Kidney (tissue), 14 donors: ENCODE data around the gene SLFN13. TPM values are rescaled to one million over a fixed set of nuclear protein-coding genes. Genes with fewer than 3 reads are reported as not detected.
A peak's percentile ranks its signal among the peaks of the same experiment; 100 is the strongest.

Experiments
- DNase-seq, 5 donors: peaks; one replicate each; pipeline ENCODE4 v3.0.0-alpha.2; 2013 to 2020
- FAIRE-seq: peaks from 2 replicates; lab custom pipeline; 2012; peaks lifted over from hg19 to GRCh38; lab: Jason Lieb, UNC
- H3K27ac ChIP-seq, 2 donors: one replicate each; pipeline ENCODE4 v1.7.0; 2013; ENCODE audit warnings: low read depth in 2 of 2, low read length in 2 of 2, inconsistent platforms in 1 of 2
- H3K27me3 ChIP-seq: one replicate; pipeline ENCODE4 v1.7.1; 2013; ENCODE audit warnings: low read length, inconsistent platforms; ENCODE audit not compliant: control insufficient read depth, insufficient read depth
- H3K36me3 ChIP-seq, 3 donors: one replicate each; pipeline versions ENCODE4 v1.7.0 to v1.7.1; 2013; ENCODE audit warnings: low read length in 3 of 3, control low read depth in 1 of 3, inconsistent platforms in 1 of 3; ENCODE audit not compliant: insufficient read depth in 3 of 3, control insufficient read depth in 2 of 3
- H3K4me1 ChIP-seq, 3 donors: one replicate each; pipeline versions ENCODE4 v1.7.0 to v1.7.1; 2013; ENCODE audit warnings: low read length in 3 of 3, inconsistent platforms in 1 of 3, low read depth in 1 of 3; ENCODE audit not compliant: control insufficient read depth in 2 of 3, insufficient read depth in 2 of 3
- H3K4me3 ChIP-seq, 3 donors: one replicate each; pipeline versions ENCODE4 v1.7.0 to v1.8.1; 2013; ENCODE audit warnings: low read length in 3 of 3, control low read depth in 1 of 3, inconsistent platforms in 1 of 3
- H3K9ac ChIP-seq, 3 donors: one replicate each; pipeline versions ENCODE4 v1.7.0 to v1.7.1; 2013; ENCODE audit warnings: low read length in 3 of 3, control low read depth in 1 of 3, inconsistent platforms in 1 of 3
- H3K9me3 ChIP-seq, 3 donors: one replicate each; pipeline versions ENCODE4 v1.7.0 to v1.7.1; 2013; ENCODE audit warnings: low read length in 3 of 3, control low read depth in 1 of 3, inconsistent platforms in 1 of 3; ENCODE audit not compliant: control insufficient read depth in 2 of 3, insufficient read depth in 1 of 3
- intact Hi-C: fragments of 100-400 bp; cut with DNase I; formaldehyde crosslinking; loops from one replicate; pipeline ENCODE4 v1.11.1; 2022
- polyA plus RNA-seq: library from polyadenylated mRNA; stranded (reverse); fragments of 350-450 nt; fragmentation: Illumina TruSeq; extraction: RNeasy Lipid Tissue Mini Kit (QIAGEN cat#74804); gene quantifications from one replicate; pipeline ENCODE4 v1.2.3, GENCODE V29; 2014; ENCODE audit warnings: low read depth, low replicate concordance; ENCODE audit not compliant: insufficient read depth
- total RNA-seq: library from RNA; stranded (reverse); fragmentation: NEBNext Ultra II Directional; extraction: Animal tissue kit (Norgen Biotek cat#: 25700); gene quantifications from one replicate; pipeline ENCODE4 v1.2.1, GENCODE V29; 2021
- TF ChIP-seq, protein P1 (sequence below): IDR thresholded peaks from 3 replicates; pipeline ENCODE4 v1.5.1; 2012; ENCODE audit warnings: mild to moderate bottlenecking, moderate library complexity, borderline replicate concordance; ENCODE audit not compliant: insufficient read depth; ENCODE audit errors: extremely low read depth
- donor health status: control.
- donor health status: control.
- donor health status: control.
- donor health status: control.
- donor health status: control.
- donor health status: DM: yes; HTN: yes; CAD: no.
- donor health status: Normal renal cell carcinoma (clear cell type).

SLFN13 gene
- total and polyA plus RNA-seq, 2 donors from 2014 or later, result 3.1 to 24.5 TPM

DNA sequence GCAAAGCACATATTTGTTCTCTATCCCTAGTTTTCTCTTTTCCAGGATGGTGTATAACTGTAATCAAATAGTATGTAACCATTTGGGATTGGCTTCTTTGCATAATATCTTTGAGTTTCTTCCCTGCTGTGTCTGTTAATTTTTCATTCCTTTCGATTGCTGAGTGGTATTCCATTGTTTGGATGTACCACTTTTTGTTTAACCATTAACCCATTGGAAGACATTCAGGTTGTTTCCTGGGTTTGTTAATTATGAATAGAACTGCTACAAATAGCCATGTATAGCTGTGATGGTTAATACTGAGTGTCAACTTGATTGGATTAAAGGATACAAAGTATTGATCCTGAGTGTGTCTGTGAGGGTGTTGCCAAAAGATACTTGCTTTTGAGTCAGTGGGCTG lies 4.6 kb upstream of the SLFN13 start:
- no peak for FAIRE-seq
- intact Hi-C loops, result no loop called here
- peaks cover 16% of the 10 kb centered on the region for H3K27me3 ChIP-seq
- H3K9ac ChIP-seq, result no peak overlapping the region
- H3K9me3 ChIP-seq, result no peaks in the 10 kb centered on the region
- no peak for DNase-seq
- H3K27ac ChIP-seq, result no peak overlapping the region
- no peaks in the 10 kb centered on the region for H3K36me3 ChIP-seq
- peaks cover 0 to 8% (median 0%) of the 10 kb centered on the region in 3 donors for H3K4me1 ChIP-seq
- no peak overlapping the region for H3K4me3 ChIP-seq
- TF ChIP-seq, protein P1, sequence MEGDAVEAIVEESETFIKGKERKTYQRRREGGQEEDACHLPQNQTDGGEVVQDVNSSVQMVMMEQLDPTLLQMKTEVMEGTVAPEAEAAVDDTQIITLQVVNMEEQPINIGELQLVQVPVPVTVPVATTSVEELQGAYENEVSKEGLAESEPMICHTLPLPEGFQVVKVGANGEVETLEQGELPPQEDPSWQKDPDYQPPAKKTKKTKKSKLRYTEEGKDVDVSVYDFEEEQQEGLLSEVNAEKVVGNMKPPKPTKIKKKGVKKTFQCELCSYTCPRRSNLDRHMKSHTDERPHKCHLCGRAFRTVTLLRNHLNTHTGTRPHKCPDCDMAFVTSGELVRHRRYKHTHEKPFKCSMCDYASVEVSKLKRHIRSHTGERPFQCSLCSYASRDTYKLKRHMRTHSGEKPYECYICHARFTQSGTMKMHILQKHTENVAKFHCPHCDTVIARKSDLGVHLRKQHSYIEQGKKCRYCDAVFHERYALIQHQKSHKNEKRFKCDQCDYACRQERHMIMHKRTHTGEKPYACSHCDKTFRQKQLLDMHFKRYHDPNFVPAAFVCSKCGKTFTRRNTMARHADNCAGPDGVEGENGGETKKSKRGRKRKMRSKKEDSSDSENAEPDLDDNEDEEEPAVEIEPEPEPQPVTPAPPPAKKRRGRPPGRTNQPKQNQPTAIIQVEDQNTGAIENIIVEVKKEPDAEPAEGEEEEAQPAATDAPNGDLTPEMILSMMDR, result no peak

DNA sequence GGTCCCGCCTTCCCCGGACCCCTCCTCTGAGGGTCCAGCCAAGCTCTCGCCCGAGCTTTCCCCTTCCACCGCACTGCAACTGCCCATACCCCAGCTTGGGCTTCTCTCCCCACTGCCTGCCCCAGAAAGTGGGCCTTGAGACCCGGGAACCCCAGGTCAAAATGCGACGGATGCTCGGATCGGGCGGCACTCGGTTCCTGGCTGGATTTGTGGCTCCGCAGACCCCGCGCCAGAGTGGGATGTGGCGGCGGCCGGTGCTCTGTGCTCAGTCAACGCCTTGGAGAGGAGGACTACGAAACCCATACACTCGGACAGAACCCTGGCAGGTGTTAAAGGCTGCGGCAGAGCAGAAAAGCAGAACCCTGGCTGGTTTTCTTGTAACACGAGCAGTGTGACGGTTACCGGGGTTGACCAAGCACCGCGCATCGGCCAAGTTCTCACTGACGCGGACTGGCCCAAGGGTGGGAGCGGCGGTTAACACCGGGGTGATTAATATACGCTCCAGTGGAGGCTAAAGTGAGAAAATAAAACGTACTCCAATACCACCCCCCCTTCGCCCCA lies 885 bp upstream of the SLFN13 start:
- TF ChIP-seq, protein P1, result no peak
- Histone ChIP-seq H3K9ac (no peak overlapping the region), H3K4me1 (peaks cover 0 to 8% (median 0%) of the 10 kb centered on the region in 3 donors), H3K36me3 (no peaks in the 10 kb centered on the region), H3K27ac (no peak overlapping the region), H3K4me3 (peak overlapping the region in 1 of 3 donors; percentile 37), H3K27me3 (peaks cover 13% of the 10 kb centered on the region), H3K9me3 (no peaks in the 10 kb centered on the region)
- FAIRE-seq, result no peak
- peak; percentile 68 to 75 (median 71) for DNase-seq
- intact Hi-C loops, result no loop called here

DNA sequence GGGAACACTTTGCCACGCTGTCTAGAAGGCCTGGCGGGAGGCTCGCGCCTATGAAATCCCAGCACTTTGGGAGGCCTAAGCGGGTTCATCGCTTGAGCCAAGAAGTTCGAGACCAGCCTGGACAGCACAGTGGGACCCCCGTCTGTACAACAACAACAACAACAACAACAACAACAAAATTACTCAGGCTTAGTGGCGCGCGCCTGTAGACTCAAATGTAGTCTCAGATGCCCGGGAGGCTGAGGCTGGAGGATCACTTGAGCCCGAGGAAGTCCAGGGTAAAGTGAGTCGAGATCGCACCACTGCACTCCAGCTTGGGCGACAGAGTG lies 297 bp upstream of the SLFN13 start:
- no peak for FAIRE-seq
- TF ChIP-seq, protein P1, result no peak
- H3K4me3 ChIP-seq, result peak overlapping the region in 1 of 3 donors; percentile 66

DNA sequence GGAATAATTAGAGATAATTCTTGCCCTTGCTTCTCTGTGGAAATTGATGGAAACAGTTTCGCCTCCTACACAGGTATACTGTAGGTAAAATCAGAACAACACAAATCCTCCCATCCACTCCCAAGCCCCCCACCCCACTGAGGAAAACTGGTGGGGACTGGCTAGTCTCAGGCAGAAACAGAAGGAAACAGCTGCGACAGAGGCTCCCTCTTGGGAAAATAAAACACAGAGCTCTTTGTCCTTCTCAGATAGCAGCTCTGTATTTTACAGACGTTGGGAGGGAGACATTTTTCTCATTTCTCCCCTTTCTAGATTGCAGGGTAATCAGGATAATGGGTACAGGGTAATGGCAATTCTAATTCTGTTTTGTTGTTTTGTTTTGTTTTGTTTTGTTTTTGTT lies 1.1 kb downstream of the SLFN13 start:
- Histone ChIP-seq H3K27me3 (peaks cover 13% of the 10 kb centered on the region), H3K36me3 (no peaks in the 10 kb centered on the region), H3K4me3 (no peak overlapping the region), H3K27ac (no peak overlapping the region), H3K4me1 (peaks cover 0 to 8% (median 0%) of the 10 kb centered on the region in 3 donors), H3K9ac (no peak overlapping the region), H3K9me3 (no peaks in the 10 kb centered on the region)
- FAIRE-seq (no peak), DNase-seq (peak in 2 of 5 donors; percentile 15 to 34)
- intact Hi-C loops, result no loop called here
- TF ChIP-seq, protein P1, result no peak

More for the DNA sequence above, 297 bp upstream of the SLFN13 start:
- H3K27ac ChIP-seq, result no peak overlapping the region
- intact Hi-C loops, result no loop called here
- peaks cover 13% of the 10 kb centered on the region for H3K27me3 ChIP-seq
- no peak for DNase-seq
- no peak overlapping the region for H3K9ac ChIP-seq
- H3K36me3 ChIP-seq, result no peaks in the 10 kb centered on the region
- H3K4me1 ChIP-seq, result peaks cover 0 to 8% (median 0%) of the 10 kb centered on the region in 3 donors
- no peaks in the 10 kb centered on the region for H3K9me3 ChIP-seq
